SU-DHL-6 (cell line): ENCODE results near the gene UTRN.

ENCODE experiments used
- CTCF ChIP-seq: fragments of 200-600 bp; sonication (generic); IDR thresholded peaks from one replicate; pipeline ENCODE4 v1.5.1; 2017; ENCODE audit warnings: antibody characterized with exemption, mild to moderate bottlenecking, low read length, moderate library complexity; ENCODE audit not compliant: insufficient read depth, poor library complexity, severe bottlenecking
- EZH2phosphoT487 ChIP-seq: fragments of 200-600 bp; sonication (generic), shearing (Covaris generic); conservative IDR thresholded peaks from 2 replicates; pipeline ENCODE4 v1.6.1; 2018; ENCODE audit warnings: mild to moderate bottlenecking, antibody characterized with exemption, low read length, moderate library complexity, mixed read lengths

DNA sequence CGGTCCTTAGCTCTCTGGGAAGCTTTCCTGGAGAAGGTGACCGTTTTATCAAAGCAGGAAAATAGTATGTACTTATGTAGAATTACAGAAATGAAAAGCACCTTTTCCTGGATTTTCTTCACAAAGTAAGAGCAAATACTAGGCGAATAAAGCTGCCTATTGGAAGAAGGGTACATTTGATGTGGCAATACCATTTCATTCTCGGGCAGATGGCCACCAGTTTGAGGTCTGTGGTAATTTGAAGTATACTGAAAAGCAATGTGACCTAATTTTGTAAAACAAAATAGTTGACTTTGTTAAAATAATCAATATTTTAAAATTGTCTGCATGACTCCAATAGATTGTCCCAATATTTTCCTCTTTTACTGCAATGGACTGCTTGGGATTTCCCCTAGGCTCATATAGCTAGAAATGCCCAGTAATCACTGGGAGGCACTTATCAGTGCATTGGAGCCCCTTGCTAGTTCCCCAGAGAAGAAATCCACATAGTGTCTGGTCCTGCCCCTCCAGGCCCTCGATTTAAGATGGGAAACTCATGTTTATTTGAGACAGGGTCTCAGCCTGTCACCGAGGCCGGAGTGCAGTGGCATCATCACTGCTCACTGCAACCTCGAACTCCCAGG lies 7.4 kb upstream of the UTRN start:
- TF ChIP-seq CTCF = no peak
- TF ChIP-seq EZH2phosphoT487 = no peak
